NCI-H2196 treated with DMSO at 0.1 percent for 48 hours (cell line): ENCODE measurements around the gene ARL6IP5.

Experiments used
- DNase-seq: peaks from one replicate; lab custom pipeline; 2025; ENCODE audit not compliant: unreplicated experiment; lab: John Stamatoyannopoulos, UW

ARL6IP5 gene

GRCh38 chr3:69084326-69085167 is at the start of gene ARL6IP5:
ARL6IP5 (plus strand) TSS chr3:69084937; CDS start chr3:69085048, 111 bp downstream.
- peak; percentile 65 for DNase-seq

GRCh38 chr3:69044608-69045007 is 40.1 kb upstream of the ARL6IP5 start:
- DNase-seq = no peak

- DNase-seq = no peak
These were observed 35.7 kb upstream of the ARL6IP5 start for GRCh38 chr3:69048990-69049389.

- no peak for DNase-seq
These were observed 32.8 kb upstream of the ARL6IP5 start, which contains the start of gene TMF1 for GRCh38 chr3:69051756-69052471. TMF1 (minus strand) TSS chr3:69052333; CDS start chr3:69052086, 247 bp downstream.

GRCh38 chr3:69052472-69052898 is 32.3 kb upstream of the ARL6IP5 start:
- no peak for DNase-seq

GRCh38 chr3:69058180-69058946 is 26.4 kb upstream of the ARL6IP5 start:
- no peak for DNase-seq

- no peak for DNase-seq
These were observed 25.9 kb upstream of the ARL6IP5 start for GRCh38 chr3:69058947-69059224.

GRCh38 chr3:69059688-69060087 is 25.0 kb upstream of the ARL6IP5 start:
- DNase-seq = no peak

- no peak for DNase-seq
These were observed 21.1 kb upstream of the ARL6IP5 start for GRCh38 chr3:69063636-69064035.

- DNase-seq = no peak
These were observed 19.3 kb upstream of the ARL6IP5 start for GRCh38 chr3:69065318-69065964.

- DNase-seq = no peak
These were observed 18.6 kb upstream of the ARL6IP5 start for GRCh38 chr3:69066121-69066520.

- no peak for DNase-seq
These were observed 11.8 kb upstream of the ARL6IP5 start for GRCh38 chr3:69072928-69073327.

GRCh38 chr3:69079269-69080159 is 5.2 kb upstream of the ARL6IP5 start:
- DNase-seq = no peak

GRCh38 chr3:69080233-69080920 is 4.4 kb upstream of the ARL6IP5 start, which contains the start of gene UBA3:
UBA3 (minus strand) TSS chr3:69080365; CDS start chr3:69080353, 12 bp downstream.
- peak; percentile 44 for DNase-seq

GRCh38 chr3:69081583-69082262 is 3.0 kb upstream of the ARL6IP5 start:
- no peak for DNase-seq

GRCh38 chr3:69082361-69082760 is 2.4 kb upstream of the ARL6IP5 start:
- no peak for DNase-seq

GRCh38 chr3:69082805-69083204 is 1.9 kb upstream of the ARL6IP5 start:
- DNase-seq = no peak

- DNase-seq = no peak
These were observed 563 bp downstream of the ARL6IP5 start for GRCh38 chr3:69085168-69085832.
